ENCODE data around the gene DTNB.

DTNB gene

GRCh38 chr2:25697559-25698341 lies 24.4 kb upstream of the DTNB start:
- DNase-seq (ENCODE audit: low spot score) = no peak
- Mint-ChIP-seq H3K4me3 (no peak overlapping the region), H3K9me3 (no peaks in the 10 kb centered on the region), H3K27ac (no peak overlapping the region), H3K4me1 (ENCODE audit: low read depth) (peaks cover 4% of the 10 kb centered on the region), H3K27me3 (ENCODE audit: low read depth) (no peaks in the 10 kb centered on the region), H3K36me3 (ENCODE audit: low read depth) (no peaks in the 10 kb centered on the region)

- Mint-ChIP-seq H3K4me3 (no peak overlapping the region), H3K27me3 (ENCODE audit: low read depth) (no peaks in the 10 kb centered on the region), H3K9me3 (no peaks in the 10 kb centered on the region), H3K36me3 (ENCODE audit: low read depth) (no peaks in the 10 kb centered on the region), H3K27ac (no peak overlapping the region), H3K4me1 (ENCODE audit: low read depth) (no peaks in the 10 kb centered on the region)
- DNase-seq (ENCODE audit: low spot score) = no peak
These were observed 19.5 kb upstream of the DTNB start for GRCh38 chr2:25692737-25693445.

GRCh38 chr2:25692143-25692542 lies 18.8 kb upstream of the DTNB start:
- Mint-ChIP-seq H3K36me3 (ENCODE audit: low read depth) (no peaks in the 10 kb centered on the region), H3K4me3 (no peak overlapping the region), H3K27ac (no peak overlapping the region), H3K9me3 (no peaks in the 10 kb centered on the region), H3K27me3 (ENCODE audit: low read depth) (no peaks in the 10 kb centered on the region), H3K4me1 (ENCODE audit: low read depth) (no peaks in the 10 kb centered on the region)
- DNase-seq (ENCODE audit: low spot score) = no peak

- Mint-ChIP-seq H3K27me3 (ENCODE audit: low read depth) (no peaks in the 10 kb centered on the region), H3K9me3 (no peaks in the 10 kb centered on the region), H3K4me1 (ENCODE audit: low read depth) (no peaks in the 10 kb centered on the region), H3K27ac (no peak overlapping the region), H3K4me3 (no peak overlapping the region), H3K36me3 (ENCODE audit: low read depth) (no peaks in the 10 kb centered on the region)
- DNase-seq (ENCODE audit: low spot score) = no peak
These were observed 16.7 kb upstream of the DTNB start for GRCh38 chr2:25690058-25690457.

- Mint-ChIP-seq H3K27ac (no peak overlapping the region), H3K4me1 (ENCODE audit: low read depth) (no peaks in the 10 kb centered on the region), H3K27me3 (ENCODE audit: low read depth) (peaks cover 4% of the 10 kb centered on the region), H3K9me3 (no peaks in the 10 kb centered on the region), H3K4me3 (no peak overlapping the region), H3K36me3 (ENCODE audit: low read depth) (no peaks in the 10 kb centered on the region)
- no peak for DNase-seq (ENCODE audit: low spot score)
These were observed 14.9 kb upstream of the DTNB start for GRCh38 chr2:25688236-25688635.

GRCh38 chr2:25685741-25686140 lies 12.4 kb upstream of the DTNB start:
- no peaks in the 10 kb centered on the region for H3K36me3 Mint-ChIP-seq (ENCODE audit: low read depth)
- peaks cover 12% of the 10 kb centered on the region for H3K27me3 Mint-ChIP-seq (ENCODE audit: low read depth)
- DNase-seq (ENCODE audit: low spot score) = no peak
- H3K27ac Mint-ChIP-seq = no peak overlapping the region
- H3K4me1 Mint-ChIP-seq (ENCODE audit: low read depth) = no peaks in the 10 kb centered on the region
- no peak overlapping the region for H3K4me3 Mint-ChIP-seq
- no peaks in the 10 kb centered on the region for H3K9me3 Mint-ChIP-seq

GRCh38 chr2:25684577-25685473 lies 11.4 kb upstream of the DTNB start:
- Mint-ChIP-seq H3K27ac (no peak overlapping the region), H3K4me1 (ENCODE audit: low read depth) (no peaks in the 10 kb centered on the region), H3K4me3 (no peak overlapping the region), H3K9me3 (no peaks in the 10 kb centered on the region), H3K36me3 (ENCODE audit: low read depth) (no peaks in the 10 kb centered on the region), H3K27me3 (ENCODE audit: low read depth) (peaks cover 13% of the 10 kb centered on the region)
- no peak for DNase-seq (ENCODE audit: low spot score)

- no peaks in the 10 kb centered on the region for H3K36me3 Mint-ChIP-seq (ENCODE audit: low read depth)
- no peak for DNase-seq (ENCODE audit: low spot score)
- no peak overlapping the region for H3K4me3 Mint-ChIP-seq
- no peak overlapping the region for H3K27ac Mint-ChIP-seq
- H3K4me1 Mint-ChIP-seq (ENCODE audit: low read depth) = no peaks in the 10 kb centered on the region
- H3K9me3 Mint-ChIP-seq = no peaks in the 10 kb centered on the region
- peaks cover 19% of the 10 kb centered on the region for H3K27me3 Mint-ChIP-seq (ENCODE audit: low read depth)
These were observed 8.7 kb upstream of the DTNB start for GRCh38 chr2:25682082-25682481.

GRCh38 chr2:25677877-25678276 lies 4.5 kb upstream of the DTNB start:
- Mint-ChIP-seq H3K27ac (no peak overlapping the region), H3K4me1 (ENCODE audit: low read depth) (peaks cover 12% of the 10 kb centered on the region), H3K9me3 (no peaks in the 10 kb centered on the region), H3K4me3 (no peak overlapping the region), H3K27me3 (ENCODE audit: low read depth) (peaks cover 33% of the 10 kb centered on the region), H3K36me3 (ENCODE audit: low read depth) (no peaks in the 10 kb centered on the region)
- no peak for DNase-seq (ENCODE audit: low spot score)

GRCh38 chr2:25674077-25674362 lies 643 bp upstream of the DTNB start:
- H3K4me1 Mint-ChIP-seq (ENCODE audit: low read depth) = peaks cover 27% of the 10 kb centered on the region
- H3K27me3 Mint-ChIP-seq (ENCODE audit: low read depth) = peaks cover 24% of the 10 kb centered on the region
- H3K36me3 Mint-ChIP-seq (ENCODE audit: low read depth) = no peaks in the 10 kb centered on the region
- no peak for DNase-seq (ENCODE audit: low spot score)
- no peaks in the 10 kb centered on the region for H3K9me3 Mint-ChIP-seq
- peak overlapping the region; percentile 67 for H3K27ac Mint-ChIP-seq
- H3K4me3 Mint-ChIP-seq = peak overlapping the region; percentile 82

- Mint-ChIP-seq H3K36me3 (ENCODE audit: low read depth) (no peaks in the 10 kb centered on the region), H3K27ac (peak overlapping the region; percentile 11), H3K27me3 (ENCODE audit: low read depth) (peaks cover 21% of the 10 kb centered on the region), H3K4me1 (ENCODE audit: low read depth) (peaks cover 30% of the 10 kb centered on the region), H3K4me3 (peak overlapping the region; percentile 84), H3K9me3 (no peaks in the 10 kb centered on the region)
- DNase-seq (ENCODE audit: low spot score) = peak; percentile 65
These were observed 680 bp downstream of the DTNB start for GRCh38 chr2:25672494-25673299.

- Mint-ChIP-seq H3K27ac (no peak overlapping the region), H3K27me3 (ENCODE audit: low read depth) (peaks cover 20% of the 10 kb centered on the region), H3K4me3 (peak overlapping the region; percentile 84), H3K4me1 (ENCODE audit: low read depth) (peaks cover 30% of the 10 kb centered on the region), H3K9me3 (no peaks in the 10 kb centered on the region), H3K36me3 (ENCODE audit: low read depth) (no peaks in the 10 kb centered on the region)
- no peak for DNase-seq (ENCODE audit: low spot score)
These were observed 1.8 kb downstream of the DTNB start for GRCh38 chr2:25671622-25672021.

- Mint-ChIP-seq H3K4me3 (no peak overlapping the region), H3K27ac (no peak overlapping the region), H3K36me3 (ENCODE audit: low read depth) (no peaks in the 10 kb centered on the region), H3K9me3 (no peaks in the 10 kb centered on the region), H3K4me1 (ENCODE audit: low read depth) (peaks cover 26% of the 10 kb centered on the region), H3K27me3 (ENCODE audit: low read depth) (peaks cover 4% of the 10 kb centered on the region)
- DNase-seq (ENCODE audit: low spot score) = no peak
These were observed 3.9 kb downstream of the DTNB start for GRCh38 chr2:25669520-25669919.
